ENCODE results near the gene SMIM31.

Gene SMIM31

GRCh38 chr4:164790249-164790648, 36.3 kb downstream of the SMIM31 start:
- DNase-seq, result no peak

- DNase-seq, result no peak
These were observed 45.5 kb downstream of the SMIM31 start for GRCh38 chr4:164799410-164799809.

- no peak for DNase-seq
These were observed 46.9 kb downstream of the SMIM31 start for GRCh38 chr4:164800786-164801185.

- DNase-seq, result no peak
These were observed 48.5 kb downstream of the SMIM31 start for GRCh38 chr4:164802301-164802901.

GRCh38 chr4:164803702-164804101, 49.8 kb downstream of the SMIM31 start:
- DNase-seq, result no peak

GRCh38 chr4:164807611-164808010, 53.7 kb downstream of the SMIM31 start:
- DNase-seq, result no peak

GRCh38 chr4:164813554-164813953, 59.6 kb downstream of the SMIM31 start:
- DNase-seq, result no peak

- DNase-seq, result no peak
These were observed 61.8 kb downstream of the SMIM31 start for GRCh38 chr4:164815711-164816110.

- DNase-seq, result no peak
These were observed 65.4 kb downstream of the SMIM31 start for GRCh38 chr4:164819366-164819765.

- no peak for DNase-seq
These were observed 67.8 kb downstream of the SMIM31 start for GRCh38 chr4:164821711-164822110.

GRCh38 chr4:164824581-164824980, 70.7 kb downstream of the SMIM31 start:
- no peak for DNase-seq

GRCh38 chr4:164828955-164829354, 75.0 kb downstream of the SMIM31 start:
- no peak for DNase-seq

GRCh38 chr4:164846566-164846965, 92.6 kb downstream of the SMIM31 start:
- no peak for DNase-seq

- no peak for DNase-seq
These were observed 93.1 kb downstream of the SMIM31 start for GRCh38 chr4:164847016-164847415.

- no peak for DNase-seq
These were observed 94.2 kb downstream of the SMIM31 start for GRCh38 chr4:164847967-164848649.

Measured in hematopoietic multipotent progenitor cell treated with erythropoietin and hydrocortisone succinate and interleukin-3 and kit ligand, for 4 days (in vitro differentiated cells).